LNCaP clone FGC (cell line): ENCODE data around the gene NREP.

Experiments used
- DNase-seq: peaks from one replicate; pipeline ENCODE4 v3.0.0-alpha.2; 2011; ENCODE audit warnings: low read depth
- H3K4me3 ChIP-seq: 2 replicates; pipeline ENCODE4 v1.5.1; 2011; ENCODE audit warnings: mild to moderate bottlenecking, low read depth, low read length, control low read depth
- TF ChIP-seq, protein P1 (sequence below): IDR thresholded peaks from 2 replicates; pipeline ENCODE4 v1.5.1; 2012; ENCODE audit warnings: mild to moderate bottlenecking; ENCODE audit not compliant: control insufficient read depth, insufficient read depth; ENCODE audit errors: extremely low read depth

The NREP gene

GRCh38 chr5:111680737-111681413, 76.1 kb downstream of the NREP start:
- H3K4me3 ChIP-seq = no peak overlapping the region
- TF ChIP-seq, protein P1, sequence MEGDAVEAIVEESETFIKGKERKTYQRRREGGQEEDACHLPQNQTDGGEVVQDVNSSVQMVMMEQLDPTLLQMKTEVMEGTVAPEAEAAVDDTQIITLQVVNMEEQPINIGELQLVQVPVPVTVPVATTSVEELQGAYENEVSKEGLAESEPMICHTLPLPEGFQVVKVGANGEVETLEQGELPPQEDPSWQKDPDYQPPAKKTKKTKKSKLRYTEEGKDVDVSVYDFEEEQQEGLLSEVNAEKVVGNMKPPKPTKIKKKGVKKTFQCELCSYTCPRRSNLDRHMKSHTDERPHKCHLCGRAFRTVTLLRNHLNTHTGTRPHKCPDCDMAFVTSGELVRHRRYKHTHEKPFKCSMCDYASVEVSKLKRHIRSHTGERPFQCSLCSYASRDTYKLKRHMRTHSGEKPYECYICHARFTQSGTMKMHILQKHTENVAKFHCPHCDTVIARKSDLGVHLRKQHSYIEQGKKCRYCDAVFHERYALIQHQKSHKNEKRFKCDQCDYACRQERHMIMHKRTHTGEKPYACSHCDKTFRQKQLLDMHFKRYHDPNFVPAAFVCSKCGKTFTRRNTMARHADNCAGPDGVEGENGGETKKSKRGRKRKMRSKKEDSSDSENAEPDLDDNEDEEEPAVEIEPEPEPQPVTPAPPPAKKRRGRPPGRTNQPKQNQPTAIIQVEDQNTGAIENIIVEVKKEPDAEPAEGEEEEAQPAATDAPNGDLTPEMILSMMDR = no peak
- peak; percentile 40 for DNase-seq

- no peak overlapping the region for H3K4me3 ChIP-seq
- DNase-seq = no peak
- TF ChIP-seq, protein P1 = no peak
These were observed 77.4 kb downstream of the NREP start for GRCh38 chr5:111679611-111680010.
